Jurkat, Clone E6-1 (cell line): ENCODE measurements around the gene DDX24.

Experiments used
- DNase-seq: peaks from one replicate; pipeline ENCODE4 v3.0.0-alpha.2; 2011; ENCODE audit warnings: low read depth, low spot score
- H3K4me3 ChIP-seq: 2 replicates; pipeline ENCODE4 v1.5.1; 2011; ENCODE audit warnings: mild to moderate bottlenecking, low read length, control low read depth, moderate library complexity

Gene DDX24

DNA sequence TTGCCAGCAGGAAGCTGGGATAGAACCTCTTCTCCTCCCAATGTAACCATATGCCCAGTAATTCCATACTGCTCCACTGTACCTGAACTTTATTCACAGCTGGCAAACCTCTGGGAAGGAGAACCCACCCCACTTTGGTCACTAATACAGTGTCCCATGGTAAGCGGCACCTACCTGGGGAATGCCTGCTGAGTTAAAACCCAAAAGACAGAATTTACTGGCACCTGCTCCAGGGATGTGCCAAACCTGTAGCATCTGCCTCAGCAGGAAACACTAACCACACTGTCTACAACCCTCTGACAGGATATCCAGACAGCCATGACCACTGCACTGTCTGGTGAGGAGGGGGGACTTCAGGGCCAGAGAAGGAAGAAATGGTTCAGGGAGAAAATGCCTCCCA is 26.6 kb downstream of the DDX24 start:
- H3K4me3 ChIP-seq, result no peak overlapping the region
- DNase-seq, result no peak

- DNase-seq, result no peak
- H3K4me3 ChIP-seq, result no peak overlapping the region
Measured at GRCh38 chr14:94052662-94053061, 28.3 kb downstream of the DDX24 start.

DNA sequence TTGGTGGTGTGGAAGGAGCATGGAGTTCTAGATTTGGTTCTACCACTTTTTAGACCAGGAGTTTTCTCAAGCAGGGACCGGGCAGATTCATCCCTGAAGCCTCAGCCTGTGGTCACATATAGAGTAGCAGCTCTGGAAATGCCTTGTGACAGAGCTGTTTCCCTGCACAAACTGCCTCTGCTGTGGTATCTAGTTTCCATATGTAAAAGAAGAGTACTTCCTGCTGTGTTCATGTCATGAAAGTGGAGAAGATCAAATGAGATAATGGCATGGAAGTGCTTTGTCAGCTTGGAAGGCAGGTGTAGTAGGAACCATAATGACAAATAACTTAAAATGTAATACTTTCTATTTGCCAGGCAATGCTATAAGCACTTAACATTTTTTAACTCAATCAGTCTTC is 28.8 kb downstream of the DDX24 start:
- H3K4me3 ChIP-seq, result no peak overlapping the region
- peak; percentile 36 for DNase-seq

DNA sequence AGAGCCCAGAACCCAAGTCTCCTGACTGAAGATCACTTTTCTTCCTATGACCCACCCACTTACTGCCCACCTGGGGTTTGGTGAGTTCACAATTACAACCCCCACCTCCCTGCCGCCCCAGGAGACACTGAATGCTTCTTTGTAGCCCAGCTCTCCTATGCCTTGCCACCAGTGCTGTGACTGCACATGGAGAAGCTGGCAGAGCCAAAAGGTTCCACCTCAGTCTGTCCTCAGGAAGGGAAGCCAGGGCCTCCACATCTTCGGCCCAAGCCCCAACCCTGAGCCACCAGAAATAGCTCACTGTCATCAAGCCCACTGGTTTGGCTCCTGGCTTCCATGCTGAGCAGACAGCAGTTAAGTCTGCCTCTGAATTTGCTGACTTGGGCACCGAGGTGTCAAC is 29.2 kb downstream of the DDX24 start:
- H3K4me3 ChIP-seq, result no peak overlapping the region
- DNase-seq, result no peak

DNA sequence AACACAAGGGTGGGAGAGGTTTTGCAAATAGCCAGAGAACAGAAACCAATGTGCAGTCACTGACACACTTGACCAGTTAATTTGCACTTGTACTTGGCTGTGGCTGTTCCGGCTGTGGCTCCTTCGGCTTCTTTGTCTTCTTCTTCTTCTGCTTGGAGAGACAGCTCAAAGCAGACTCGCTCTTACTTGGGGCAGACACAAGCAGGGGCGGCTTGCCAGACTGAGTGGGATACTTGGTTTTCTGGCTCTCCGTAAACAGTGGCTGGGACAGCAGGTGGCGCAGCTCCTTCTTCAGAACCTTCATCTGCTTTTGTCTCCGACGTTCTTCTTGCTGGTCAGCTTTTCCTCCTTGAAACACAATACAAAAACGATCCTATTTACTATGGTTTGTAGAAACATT is 29.9 kb downstream of the DDX24 start:
- no peak for DNase-seq
- H3K4me3 ChIP-seq, result no peak overlapping the region

DNA sequence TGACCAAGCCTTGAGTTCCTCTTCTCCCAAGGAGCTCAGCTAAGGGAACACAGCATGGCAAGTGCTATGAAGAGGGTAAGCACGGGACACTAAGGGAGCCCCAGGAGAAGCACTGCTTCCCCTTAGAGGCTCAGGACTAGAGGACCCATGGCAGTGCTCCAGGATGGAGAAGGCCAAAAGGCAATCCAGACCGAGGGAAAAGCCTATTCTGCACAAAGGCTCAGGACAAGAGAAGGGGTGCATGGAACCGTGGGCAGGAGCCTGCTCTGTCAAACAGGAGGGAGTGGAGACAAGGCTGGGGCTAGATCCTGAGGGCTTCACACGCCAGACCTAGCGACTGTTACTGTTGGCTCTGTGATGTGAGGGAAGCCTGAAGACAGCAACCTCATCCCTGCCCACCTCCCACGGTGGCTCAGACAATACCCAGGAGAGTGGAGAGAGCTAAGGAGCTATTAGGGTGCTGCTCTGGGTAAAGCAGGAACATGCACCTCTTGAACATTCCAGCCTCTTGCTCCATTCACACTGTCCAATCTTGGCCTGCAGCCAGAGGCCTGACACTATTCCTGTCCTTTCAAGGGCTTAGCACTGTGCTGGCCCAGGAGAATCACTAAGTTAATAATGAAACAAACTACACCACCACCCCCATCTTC is 30.6 kb downstream of the DDX24 start:
- no peak for DNase-seq

DNA sequence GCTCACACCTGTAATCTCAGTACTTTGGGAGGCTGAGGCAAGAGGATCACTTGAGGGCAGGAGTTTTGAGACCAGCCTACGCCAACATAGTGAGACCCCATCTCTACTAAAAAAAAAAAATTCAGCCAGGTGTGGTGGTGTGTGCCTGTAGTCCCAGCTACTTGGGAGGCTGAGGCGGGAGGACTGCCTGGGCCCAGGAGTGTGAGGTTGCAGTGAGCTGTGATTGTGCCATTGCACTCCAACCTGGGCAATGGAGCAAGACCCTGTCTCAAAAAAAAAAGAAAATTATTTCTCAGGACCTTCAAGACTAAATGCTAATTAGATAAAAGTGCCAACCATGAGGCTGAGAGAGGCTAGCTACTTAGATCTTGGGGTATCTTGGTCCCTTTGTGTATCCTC is 31.4 kb downstream of the DDX24 start:
- no peak for DNase-seq

More for the DNA sequence above, 30.6 kb downstream of the DDX24 start:
- no peak overlapping the region for H3K4me3 ChIP-seq

DNA sequence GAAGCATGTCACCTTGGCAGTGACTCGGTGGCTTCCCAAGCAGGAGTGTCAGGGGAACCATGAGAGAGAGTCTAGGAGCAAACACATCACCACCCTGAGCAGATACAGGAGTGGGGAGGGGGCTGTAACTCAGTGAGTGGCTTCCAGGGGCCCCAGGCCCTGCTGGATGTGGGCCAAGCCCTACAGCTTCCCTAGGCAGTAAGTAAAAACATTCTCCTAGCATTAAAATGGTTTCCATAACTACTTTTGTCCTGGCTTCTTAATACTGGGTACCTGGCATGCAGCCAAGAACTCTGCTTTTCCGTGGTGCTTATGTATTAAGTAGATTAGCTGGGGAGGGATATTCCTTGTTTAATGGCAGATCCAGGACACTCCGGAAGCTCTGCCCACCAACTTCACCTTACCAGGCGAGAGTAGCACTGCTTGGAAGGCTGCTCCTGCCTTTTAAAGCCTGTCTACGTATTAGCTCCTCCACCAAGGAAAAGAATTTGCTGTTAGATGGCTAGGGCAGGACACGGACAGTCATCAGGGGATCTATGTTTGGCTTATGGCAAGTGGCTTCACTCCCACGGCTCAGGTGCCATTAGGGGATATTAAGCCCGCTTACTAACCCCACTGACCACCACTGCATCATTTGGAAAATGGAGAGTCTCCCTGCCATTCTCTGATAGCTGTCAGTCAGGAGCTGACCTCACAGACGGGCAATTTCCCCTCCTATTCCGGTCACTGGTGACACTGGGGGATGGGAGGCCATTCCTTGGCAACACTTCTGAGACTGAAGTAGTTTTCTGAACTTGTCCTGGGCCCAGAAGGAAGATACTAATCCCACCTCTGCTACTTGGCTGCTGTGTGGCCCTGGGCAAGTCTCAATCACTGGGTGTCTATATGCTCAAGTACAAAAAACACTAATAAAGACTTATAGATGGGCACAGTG is 32.0 kb downstream of the DDX24 start:
- H3K4me3 ChIP-seq, result no peak overlapping the region
- no peak for DNase-seq

More for the DNA sequence above, 31.4 kb downstream of the DDX24 start:
- no peak overlapping the region for H3K4me3 ChIP-seq

DNA sequence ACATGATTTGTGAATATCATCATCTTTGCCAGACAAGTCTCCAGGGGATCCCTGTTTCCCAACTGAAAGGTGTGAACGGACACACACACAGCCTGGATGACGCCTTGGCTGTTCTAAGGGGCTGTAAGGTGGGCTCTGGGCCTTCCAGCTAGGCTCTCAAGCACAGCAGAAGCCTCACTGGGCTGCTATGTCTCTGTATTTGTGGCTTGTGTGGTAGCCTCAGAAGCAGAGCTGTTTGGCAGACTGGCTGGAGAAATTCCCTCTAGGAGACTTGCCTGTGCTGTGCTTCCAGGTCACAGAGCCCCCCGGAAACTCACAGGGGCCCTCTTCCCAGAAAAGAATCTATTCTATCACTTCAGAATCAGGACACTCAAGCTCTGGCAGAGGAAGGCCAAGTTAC is 33.4 kb downstream of the DDX24 start:
- DNase-seq, result no peak
- no peak overlapping the region for H3K4me3 ChIP-seq

DNA sequence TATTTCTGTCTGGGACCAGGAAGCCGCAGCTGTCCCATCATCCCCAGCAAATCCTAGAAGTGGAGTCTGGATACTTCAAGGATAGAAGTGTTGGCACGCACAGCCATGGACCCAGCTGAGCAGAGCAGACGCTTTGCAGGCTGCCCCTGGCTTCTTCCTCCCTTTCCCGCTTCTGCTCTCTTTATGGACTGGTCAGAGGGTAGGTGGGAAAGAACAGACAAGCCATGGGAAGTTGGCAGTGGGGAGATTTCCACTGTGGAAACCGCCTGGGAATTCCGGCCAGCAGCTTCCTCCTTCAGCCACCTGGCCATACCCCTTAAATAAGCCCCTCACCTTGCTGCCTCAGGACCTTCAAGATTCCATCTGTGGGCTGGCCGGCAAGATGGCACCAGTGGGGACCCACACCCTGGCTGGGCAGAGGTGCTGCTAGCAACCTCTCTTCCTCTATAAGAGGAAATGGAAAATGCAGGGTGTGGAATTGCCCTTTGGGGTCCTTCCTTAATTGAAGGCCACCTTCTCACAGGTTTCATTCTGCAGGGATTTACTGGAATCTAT is 34.2 kb downstream of the DDX24 start:
- DNase-seq, result no peak
- no peak overlapping the region for H3K4me3 ChIP-seq

DNA sequence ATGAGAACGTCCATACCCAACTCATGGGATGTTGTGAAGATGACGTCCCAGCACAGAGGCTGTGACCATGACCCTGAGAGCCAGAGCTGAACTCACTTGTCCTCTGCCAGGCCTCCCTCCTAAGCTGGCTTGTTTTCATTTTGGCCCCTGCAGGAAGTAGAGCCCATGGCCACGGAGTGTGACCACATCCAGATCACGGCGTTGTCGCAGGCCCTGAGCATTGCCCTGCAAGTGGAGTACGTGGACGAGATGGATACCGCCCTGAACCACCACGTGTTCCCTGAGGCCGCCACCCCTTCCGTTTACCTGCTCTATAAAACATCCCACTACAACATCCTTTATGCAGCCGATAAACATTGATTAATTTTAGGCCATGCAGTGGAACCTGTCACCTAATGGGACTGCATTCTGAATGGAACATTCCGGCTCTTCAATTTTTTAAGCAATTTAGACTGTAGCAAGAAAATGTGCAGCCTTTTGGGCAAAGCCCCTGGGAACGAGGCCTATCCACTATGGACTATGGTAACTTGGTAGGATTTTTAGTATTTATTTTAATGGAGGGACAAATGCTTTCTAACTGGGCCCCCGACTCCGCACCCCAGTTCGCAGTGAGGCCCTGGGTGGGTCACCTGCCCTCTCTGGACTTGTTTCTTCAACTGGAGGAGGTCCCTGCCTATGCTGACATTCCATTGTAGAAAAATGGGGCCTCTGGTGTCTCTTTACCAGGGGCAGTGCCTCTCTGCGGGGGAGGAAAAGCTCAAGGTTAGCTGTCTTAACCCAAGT is 35.2 kb downstream of the DDX24 start:
- DNase-seq, result no peak
- no peak overlapping the region for H3K4me3 ChIP-seq

- no peak for DNase-seq
- no peak overlapping the region for H3K4me3 ChIP-seq
Measured at GRCh38 chr14:94045101-94045500, 35.9 kb downstream of the DDX24 start.

DNA sequence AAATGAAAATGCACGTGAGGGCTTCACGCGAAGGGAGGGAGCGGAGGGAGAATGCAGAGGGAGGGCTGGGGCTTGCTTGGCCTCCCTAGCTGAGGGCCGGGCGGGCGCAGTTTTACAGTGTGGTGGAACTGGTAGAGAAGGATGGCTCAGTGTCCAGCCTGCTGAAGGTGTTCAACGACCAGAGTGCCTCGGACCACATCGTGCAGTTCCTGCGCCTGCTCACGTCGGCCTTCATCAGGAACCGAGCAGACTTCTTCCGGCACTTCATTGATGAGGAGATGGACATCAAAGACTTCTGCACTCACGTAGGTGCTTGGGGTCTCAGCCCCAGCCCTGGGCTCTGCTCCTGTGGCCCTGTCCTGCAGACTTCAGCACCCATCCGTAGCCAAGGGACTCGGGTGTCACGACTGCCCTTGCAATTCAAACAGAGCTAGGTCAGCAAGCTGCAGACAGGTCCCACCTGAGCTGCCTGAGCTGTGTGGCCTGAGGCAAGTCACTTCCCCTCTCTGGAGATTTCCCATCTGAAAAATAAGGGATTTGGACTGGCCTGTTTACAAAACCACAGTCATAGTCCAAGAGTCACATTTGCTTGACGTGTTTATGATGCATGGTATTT is 36.4 kb downstream of the DDX24 start:
- no peak overlapping the region for H3K4me3 ChIP-seq
- DNase-seq, result no peak

DNA sequence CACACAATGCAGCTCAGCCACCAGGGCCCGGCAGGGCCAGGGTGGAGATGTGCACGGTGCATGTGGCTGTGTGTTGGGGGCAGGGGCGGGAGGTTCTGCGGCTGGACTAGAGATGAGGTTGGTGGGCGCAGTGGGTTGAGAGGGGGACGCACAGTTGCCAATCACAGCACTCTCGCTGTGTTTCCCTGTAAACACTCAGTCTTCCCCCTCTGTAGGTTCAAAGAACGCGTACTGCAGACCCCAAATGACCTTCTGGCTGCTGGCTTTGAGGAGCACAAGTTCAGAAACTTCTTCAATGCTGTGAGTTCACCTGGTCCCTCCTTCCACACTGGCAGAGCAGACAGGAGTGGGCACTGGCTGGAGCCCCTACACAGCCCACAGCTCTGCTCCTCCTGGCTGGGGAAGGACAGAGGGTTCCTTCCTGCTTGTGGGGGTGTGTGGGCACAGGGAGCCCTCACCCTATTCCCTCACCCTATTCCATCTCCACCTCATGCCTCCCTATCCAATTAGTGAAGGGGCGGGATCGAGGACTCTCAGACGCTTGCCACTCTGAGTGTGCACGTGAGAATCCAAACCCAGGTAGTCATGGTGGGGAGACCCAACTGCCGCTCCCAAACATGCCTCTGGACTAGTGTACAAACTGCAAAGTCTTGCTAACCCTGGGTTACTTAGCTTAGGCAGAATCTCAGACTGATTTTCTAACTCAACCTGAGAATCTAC is 37.1 kb downstream of the DDX24 start:
- no peak for DNase-seq
- no peak overlapping the region for H3K4me3 ChIP-seq

GRCh38 chr14:94043111-94043755 is 37.8 kb downstream of the DDX24 start:
- no peak for DNase-seq
- H3K4me3 ChIP-seq, result no peak overlapping the region

- H3K4me3 ChIP-seq, result no peak overlapping the region
- no peak for DNase-seq
Measured at GRCh38 chr14:94042433-94043091, 38.4 kb downstream of the DDX24 start.

GRCh38 chr14:94041551-94042346 is 39.3 kb downstream of the DDX24 start:
- H3K4me3 ChIP-seq, result no peak overlapping the region
- DNase-seq, result no peak
